Fibroblast of pulmonary artery (primary cell): Measurements from ENCODE around the gene MED26.
"Not testable (repeated sequence)": the region's sequence is repeated elsewhere in the genome, so short reads cannot be mapped to it uniquely, and the experiment has no call there.

ENCODE experiments used
- DNase-seq: peaks from one replicate; pipeline ENCODE4 v3.0.0-alpha.2; 2010; ENCODE audit warnings: low read depth
- H3K4me3 ChIP-seq: replicated peaks from 2 replicates; pipeline ENCODE4 v1.5.1; 2011; ENCODE audit warnings: low read depth, mild to moderate bottlenecking, control low read depth, low read length, moderate library complexity
- TF ChIP-seq, protein P1 (sequence below): IDR thresholded peaks from 2 replicates; pipeline ENCODE4 v1.5.1; 2011; ENCODE audit warnings: mild to moderate bottlenecking, control low read depth, low read length, inconsistent platforms; ENCODE audit errors: missing control alignments

The MED26 gene

DNA sequence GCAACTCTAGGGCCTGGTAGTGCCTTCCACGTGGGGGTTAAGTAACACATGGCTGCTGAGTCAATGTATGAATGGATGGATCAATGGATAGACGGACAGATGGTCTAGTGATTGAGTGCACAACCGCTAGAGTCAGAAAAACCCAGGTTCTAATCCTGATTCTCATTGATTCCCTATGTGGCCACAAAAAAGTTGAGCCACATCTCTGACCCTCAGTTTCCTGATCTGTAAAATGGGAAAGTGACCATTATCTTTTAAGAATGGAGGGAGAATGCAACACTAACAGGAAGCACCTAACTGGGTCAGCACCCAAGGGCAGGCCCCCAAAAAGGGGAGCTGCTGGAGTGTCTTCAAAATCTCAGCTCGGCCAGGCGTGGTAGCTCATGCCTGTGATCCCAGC lies 29.4 kb upstream of the MED26 start:
- DNase-seq: no peak
- TF ChIP-seq, protein P1, sequence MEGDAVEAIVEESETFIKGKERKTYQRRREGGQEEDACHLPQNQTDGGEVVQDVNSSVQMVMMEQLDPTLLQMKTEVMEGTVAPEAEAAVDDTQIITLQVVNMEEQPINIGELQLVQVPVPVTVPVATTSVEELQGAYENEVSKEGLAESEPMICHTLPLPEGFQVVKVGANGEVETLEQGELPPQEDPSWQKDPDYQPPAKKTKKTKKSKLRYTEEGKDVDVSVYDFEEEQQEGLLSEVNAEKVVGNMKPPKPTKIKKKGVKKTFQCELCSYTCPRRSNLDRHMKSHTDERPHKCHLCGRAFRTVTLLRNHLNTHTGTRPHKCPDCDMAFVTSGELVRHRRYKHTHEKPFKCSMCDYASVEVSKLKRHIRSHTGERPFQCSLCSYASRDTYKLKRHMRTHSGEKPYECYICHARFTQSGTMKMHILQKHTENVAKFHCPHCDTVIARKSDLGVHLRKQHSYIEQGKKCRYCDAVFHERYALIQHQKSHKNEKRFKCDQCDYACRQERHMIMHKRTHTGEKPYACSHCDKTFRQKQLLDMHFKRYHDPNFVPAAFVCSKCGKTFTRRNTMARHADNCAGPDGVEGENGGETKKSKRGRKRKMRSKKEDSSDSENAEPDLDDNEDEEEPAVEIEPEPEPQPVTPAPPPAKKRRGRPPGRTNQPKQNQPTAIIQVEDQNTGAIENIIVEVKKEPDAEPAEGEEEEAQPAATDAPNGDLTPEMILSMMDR: no peak

DNA sequence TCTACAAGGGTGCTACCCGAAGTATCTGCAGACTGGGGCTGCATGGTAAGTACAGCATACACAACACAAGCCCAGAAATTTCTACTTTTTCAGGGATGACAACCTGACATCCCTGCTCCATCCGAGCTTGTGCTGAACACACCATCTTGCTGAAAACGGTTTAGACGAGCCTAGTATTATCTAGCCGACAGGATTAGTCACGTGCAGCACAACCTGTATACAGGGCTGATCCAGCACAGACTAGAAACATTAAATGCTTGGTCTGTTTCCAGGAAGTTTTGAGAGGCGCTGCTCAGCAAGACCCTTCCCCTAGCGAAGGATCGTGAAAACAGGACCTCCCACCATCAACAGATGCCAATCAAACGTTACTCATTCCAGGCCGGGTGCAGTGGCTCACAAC lies 27.7 kb upstream of the MED26 start:
- H3K4me3 ChIP-seq: no peak overlapping the region
- DNase-seq: no peak
- TF ChIP-seq, protein P1: no peak

More for the DNA sequence above, 29.4 kb upstream of the MED26 start:
- H3K4me3 ChIP-seq: no peak overlapping the region

DNA sequence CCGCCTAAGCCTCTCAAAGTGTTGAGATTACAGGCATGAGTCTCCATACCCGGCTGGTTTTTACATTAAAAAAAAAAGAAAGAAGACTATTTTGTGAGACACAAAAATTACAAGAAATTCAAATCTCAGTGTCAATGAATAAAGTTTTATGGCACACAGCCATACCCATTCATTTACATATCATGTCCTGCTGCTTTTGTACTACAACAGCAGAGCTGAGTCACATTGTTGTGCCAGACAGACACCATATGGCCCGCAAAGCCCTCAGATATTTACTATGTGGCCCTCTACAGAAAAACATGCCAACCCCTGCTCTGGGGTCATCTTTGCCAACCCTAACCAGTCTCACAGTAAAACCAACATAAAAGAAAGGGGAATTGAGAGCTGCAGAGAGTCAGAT lies 26.6 kb upstream of the MED26 start:
- peak; percentile 39 for DNase-seq
- TF ChIP-seq, protein P1: no peak

DNA sequence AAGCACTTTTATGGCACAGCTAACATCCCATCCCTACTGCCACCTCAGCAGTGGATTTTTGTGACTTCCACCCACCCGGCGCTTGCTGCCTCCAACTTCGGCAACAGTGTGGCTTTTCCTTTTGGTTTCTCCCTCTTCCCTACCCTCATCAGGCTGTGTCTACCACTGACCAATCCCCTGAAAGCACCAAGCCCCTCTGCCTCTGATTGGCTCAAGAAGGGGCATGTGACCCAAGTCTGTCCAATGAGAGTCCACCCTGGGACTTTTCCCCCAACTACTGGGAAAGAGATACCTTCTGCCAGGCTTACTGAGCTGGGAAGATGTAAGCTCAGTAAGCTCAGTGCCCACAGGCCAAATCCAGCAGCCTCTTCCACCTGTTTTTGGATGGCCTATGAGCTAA lies 26.1 kb upstream of the MED26 start:
- TF ChIP-seq, protein P1: no peak
- no peak for DNase-seq

More for the DNA sequence above, 26.6 kb upstream of the MED26 start:
- H3K4me3 ChIP-seq: no peak overlapping the region

DNA sequence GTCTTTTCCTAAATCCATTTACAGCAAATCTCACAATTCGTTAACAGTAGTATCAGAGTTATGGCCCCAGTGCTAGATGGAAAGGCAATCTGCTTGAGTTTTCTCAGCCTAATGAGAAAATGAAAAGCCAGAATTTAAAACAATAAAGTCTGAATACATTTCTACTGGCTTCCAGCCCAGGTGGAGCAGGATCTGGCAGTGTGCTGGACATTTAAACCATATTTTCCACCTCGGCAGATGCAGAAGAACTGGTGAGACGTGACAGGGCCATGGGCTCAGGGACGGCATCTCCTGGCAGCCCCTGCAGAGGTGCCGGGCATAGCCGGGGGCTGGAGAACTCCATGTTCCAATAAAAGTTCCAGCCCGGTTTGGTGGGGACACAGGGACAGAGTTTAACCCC lies 24.9 kb upstream of the MED26 start:
- TF ChIP-seq, protein P1: no peak
- DNase-seq: no peak
- H3K4me3 ChIP-seq: no peak overlapping the region

More for the DNA sequence above, 26.1 kb upstream of the MED26 start:
- no peak overlapping the region for H3K4me3 ChIP-seq

- DNase-seq, H3K4me3 ChIP-seq: not testable (repeated sequence)
Observed at GRCh38 chr19:16651421-16652188, 23.6 kb upstream of the MED26 start.

- no peak for DNase-seq
- H3K4me3 ChIP-seq: no peak overlapping the region
- TF ChIP-seq, protein P1: no peak
Observed at GRCh38 chr19:16650821-16651220, 22.8 kb upstream of the MED26 start.
